GM20000 (cell line): ENCODE results near the gene PLPPR3.
"Not testable (repeated sequence)": the region's sequence is repeated elsewhere in the genome, so short reads cannot be mapped to it uniquely, and the experiment has no call there.

Experiments
- DNase-seq: peaks from one replicate; pipeline ENCODE4 v3.0.0; 2012; ENCODE audit warnings: low spot score
- TF ChIP-seq, protein P1 (sequence below): IDR thresholded peaks from 2 replicates; pipeline ENCODE4 v1.5.1; 2012; ENCODE audit warnings: mild to moderate bottlenecking, control low read depth; ENCODE audit errors: extremely low read depth, missing control alignments

Gene PLPPR3

DNA sequence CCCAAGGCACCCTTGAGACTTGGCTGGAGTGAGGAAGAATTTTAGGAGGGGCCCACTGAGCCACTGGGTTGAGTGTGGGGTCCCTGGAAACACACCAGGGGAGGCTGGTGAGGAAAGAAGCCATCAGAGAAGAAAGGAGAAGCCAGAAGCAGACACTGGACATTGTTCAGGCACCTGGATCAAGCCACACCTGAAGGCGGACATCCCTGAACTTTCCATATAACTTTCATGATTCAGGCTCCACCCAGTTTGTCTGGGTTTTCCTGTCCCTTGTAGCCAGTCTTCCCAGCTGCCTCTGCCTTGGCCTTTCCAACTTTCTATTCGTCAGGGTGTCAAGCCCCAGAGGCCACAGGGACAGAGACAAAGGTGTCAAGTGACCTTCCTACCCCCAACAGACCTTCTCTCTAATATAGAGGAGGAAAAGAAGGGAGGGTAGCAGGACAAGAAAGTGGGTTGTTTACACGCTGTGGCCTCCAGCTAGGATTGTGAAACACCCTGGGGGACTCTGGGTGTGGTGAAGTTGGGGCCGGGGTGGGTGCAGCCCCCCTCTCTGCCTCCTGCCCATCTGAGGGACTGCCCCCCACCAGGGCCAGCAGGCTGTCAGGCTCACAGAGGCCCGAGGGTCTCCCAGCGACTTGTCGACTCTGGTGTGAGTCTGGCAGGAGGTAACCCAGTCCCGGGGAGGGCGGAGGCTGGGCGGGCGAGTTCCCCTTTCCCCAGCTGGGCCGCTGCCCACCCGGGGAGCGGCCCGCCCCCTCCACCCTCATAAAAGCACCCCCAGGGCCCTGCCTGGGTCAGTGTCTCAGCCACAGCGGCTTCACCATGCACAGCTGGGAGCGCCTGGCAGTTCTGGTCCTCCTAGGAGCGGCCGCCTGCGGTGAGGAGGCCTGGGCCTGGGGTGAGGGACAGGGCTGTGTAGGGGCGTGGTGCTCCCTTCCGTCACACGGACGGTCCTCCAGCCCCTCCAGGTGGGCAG lies 37.4 kb upstream of the PLPPR3 start, which contains the start of gene CFD:
Gene CFD (plus strand): TSS at position 797 of the 976 bp plus-strand sequence. CDS start 26 bp downstream, at position 823.
- TF ChIP-seq, protein P1, sequence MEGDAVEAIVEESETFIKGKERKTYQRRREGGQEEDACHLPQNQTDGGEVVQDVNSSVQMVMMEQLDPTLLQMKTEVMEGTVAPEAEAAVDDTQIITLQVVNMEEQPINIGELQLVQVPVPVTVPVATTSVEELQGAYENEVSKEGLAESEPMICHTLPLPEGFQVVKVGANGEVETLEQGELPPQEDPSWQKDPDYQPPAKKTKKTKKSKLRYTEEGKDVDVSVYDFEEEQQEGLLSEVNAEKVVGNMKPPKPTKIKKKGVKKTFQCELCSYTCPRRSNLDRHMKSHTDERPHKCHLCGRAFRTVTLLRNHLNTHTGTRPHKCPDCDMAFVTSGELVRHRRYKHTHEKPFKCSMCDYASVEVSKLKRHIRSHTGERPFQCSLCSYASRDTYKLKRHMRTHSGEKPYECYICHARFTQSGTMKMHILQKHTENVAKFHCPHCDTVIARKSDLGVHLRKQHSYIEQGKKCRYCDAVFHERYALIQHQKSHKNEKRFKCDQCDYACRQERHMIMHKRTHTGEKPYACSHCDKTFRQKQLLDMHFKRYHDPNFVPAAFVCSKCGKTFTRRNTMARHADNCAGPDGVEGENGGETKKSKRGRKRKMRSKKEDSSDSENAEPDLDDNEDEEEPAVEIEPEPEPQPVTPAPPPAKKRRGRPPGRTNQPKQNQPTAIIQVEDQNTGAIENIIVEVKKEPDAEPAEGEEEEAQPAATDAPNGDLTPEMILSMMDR: no peak
- no peak for DNase-seq

DNA sequence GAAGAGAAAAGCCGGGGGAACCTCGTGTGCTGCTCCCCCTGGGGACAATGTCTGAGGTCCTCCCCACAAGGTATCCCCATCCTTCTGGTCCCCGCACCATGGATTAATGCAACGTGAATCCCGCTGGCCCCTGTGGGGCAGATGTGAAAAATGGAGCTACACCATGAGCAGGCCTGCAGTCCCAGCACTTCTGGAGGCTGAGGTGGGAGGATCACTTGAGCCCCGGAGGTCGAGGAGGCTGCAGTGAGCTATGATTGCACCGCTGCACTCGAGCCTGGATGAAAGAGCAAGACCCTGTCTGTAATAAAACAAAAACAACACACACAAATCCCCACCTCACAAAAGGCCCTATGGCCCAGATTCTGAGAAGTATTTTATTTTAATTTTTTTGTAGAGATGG lies 36.5 kb upstream of the PLPPR3 start:
- DNase-seq: no peak
- TF ChIP-seq, protein P1: no peak

DNA sequence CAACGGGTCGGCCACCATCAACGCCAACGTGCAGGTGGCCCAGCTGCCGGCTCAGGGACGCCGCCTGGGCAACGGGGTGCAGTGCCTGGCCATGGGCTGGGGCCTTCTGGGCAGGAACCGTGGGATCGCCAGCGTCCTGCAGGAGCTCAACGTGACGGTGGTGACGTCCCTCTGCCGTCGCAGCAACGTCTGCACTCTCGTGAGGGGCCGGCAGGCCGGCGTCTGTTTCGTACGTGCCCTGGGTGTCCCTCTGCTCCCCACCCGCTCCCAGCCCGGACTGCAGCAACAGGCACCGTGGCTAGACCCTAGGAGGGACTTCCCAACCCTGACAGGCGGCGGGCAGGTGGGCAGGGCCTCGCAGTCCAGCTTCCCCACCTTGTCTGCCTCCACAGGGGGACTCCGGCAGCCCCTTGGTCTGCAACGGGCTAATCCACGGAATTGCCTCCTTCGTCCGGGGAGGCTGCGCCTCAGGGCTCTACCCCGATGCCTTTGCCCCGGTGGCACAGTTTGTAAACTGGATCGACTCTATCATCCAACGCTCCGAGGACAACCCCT lies 33.9 kb upstream of the PLPPR3 start:
- TF ChIP-seq, protein P1: no peak
- no peak for DNase-seq

DNA sequence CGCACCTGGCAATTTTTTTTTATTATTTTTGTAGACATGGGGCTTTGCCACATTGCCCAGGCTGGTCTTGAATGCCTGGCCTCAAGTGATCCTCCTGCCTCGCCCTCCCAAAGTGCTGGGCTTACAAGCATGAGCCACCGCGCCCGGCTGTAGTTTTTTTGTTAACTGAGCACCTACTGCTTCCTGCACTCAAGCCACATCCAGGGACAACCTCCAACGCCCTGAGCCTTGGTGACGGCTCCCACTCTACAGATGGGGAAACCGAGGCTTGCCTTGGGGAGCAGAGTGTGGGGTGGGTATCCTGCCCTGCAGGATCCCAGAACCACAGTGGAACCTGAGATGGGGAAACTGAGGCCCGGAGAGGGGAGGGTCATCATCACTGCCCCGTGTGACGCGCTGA lies 33.4 kb upstream of the PLPPR3 start:
- TF ChIP-seq, protein P1: no peak
- DNase-seq: no peak

DNA sequence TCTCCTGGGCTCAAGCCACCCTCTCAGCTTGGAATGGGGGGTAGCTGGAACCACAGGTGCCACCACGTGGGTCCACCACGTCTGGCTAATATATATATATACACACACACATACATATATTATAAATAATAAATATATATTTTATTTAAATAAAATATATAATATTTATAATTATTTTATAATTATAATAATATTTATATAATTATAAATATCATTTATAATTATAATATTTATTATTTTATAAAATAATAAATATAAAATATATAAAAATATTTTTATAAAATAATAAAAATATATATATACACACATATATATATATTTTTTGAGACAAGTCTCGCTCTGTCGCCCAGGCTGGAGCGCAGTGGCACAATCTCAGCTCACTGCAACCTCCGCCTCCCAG lies 32.8 kb upstream of the PLPPR3 start:
- DNase-seq: no peak
- TF ChIP-seq, protein P1: no peak

DNA sequence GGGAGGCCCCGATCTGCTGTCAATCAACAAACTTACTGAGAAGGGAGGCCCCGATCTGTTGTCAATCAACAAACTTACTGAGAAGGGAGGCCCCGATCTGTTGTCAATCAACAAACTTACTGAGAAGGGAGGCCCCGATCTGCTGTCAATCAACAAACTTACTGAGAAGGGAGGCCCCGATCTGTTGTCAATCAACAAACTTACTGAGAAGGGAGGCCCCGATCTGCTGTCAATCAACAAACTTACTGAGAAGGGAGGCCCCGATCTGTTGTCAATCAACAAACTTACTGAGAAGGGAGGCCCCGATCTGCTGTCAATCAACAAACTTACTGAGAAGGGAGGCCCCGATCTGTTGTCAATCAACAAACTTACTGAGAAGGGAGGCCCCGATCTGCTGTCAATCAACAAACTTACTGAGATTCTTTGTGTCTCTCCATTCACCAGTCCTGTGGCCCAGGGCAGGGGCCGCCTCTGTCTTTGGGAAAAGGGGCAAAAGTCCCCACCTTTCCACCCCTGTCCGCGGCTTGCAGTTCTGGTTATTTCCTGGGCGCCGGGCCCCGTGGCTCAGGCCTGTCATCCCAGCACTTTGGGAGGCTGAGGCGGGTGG lies 32.0 kb upstream of the PLPPR3 start:
- not testable (repeated sequence) for DNase-seq

DNA sequence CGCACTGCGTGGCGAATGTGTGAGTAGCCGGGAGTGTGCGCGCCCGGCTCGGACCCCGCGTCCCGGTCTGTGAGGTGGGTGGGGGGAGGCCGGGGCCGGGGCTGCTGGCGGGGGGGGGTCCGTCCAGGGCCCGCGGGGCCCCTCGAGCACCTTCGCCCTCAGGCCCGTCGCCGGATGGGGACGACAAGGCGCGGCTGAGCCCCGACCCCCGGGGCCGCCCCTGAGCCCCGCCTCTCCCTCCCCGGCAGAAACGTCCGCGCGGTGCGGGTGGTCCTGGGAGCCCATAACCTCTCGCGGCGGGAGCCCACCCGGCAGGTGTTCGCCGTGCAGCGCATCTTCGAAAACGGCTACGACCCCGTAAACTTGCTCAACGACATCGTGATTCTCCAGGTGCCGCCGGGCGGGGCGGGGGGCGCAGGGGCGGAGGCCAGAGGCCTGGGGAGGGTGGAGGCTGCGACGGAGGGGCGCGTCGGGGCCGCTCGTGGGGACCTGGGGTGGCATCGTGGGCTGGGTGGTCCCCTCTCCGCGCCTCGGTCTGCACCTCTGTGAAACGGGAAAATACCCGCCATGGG lies 31.3 kb upstream of the PLPPR3 start:
- TF ChIP-seq, protein P1: no peak

More for the DNA sequence above, 31.3 kb upstream of the PLPPR3 start:
- no peak for DNase-seq
